Sigmoid colon (tissue), 3 donors: ENCODE data around the gene ASXL1.

Experiments
- POLR2A ChIP-seq, 2 donors: fragments of 450-650 bp; IDR thresholded peaks; one replicate each; pipeline ENCODE4 v1.6.1; 2016; ENCODE audit warnings: antibody characterized with exemption in 2 of 2, mild to moderate bottlenecking in 2 of 2, moderate library complexity in 2 of 2
- TF ChIP-seq, protein P1 (sequence below), 4 experiments: fragments of 450-650 bp in 3 of 4; fragments of 200-600 bp in 1 of 4; IDR thresholded peaks; one replicate each; pipeline ENCODE4 v1.5.1; 2016 to 2019; ENCODE audit warnings: antibody characterized with exemption in 4 of 4, mild to moderate bottlenecking in 3 of 4, moderate library complexity in 2 of 4

DNA sequence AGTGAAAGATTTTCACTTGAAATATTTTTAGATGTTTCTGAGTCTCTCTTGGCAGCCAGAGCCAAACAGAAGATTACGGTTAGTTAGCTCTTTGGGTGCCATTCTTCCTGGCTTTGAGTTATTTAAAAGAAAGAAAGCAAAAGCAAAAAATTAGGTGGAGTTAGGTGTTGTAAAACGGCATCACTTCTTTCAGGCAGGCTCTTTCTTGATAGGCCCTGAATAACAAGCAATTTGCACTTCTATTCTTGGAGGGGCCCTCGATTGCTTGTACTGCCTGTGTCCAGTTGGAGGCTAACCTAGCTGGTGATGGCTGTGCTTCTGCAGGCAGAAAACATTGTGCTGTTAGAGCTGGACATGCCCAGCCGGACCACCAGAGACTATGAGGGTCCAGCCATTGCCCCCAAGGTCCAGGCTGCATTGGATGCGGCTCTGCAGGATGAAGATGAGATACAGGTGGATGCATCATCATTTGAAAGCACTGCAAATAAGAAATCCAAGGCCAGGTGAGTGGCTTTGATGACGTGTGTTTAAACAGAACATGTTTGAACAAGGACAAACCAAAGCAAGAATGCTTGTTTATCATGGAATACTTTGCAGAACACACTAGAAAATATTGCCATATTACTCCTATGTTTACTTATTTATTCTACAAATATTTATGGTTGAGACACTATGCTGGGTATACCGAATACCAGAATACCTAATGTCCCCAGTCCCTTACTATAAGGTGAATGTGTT is 28.1 kb upstream of the ASXL1 start:
- no peak for TF ChIP-seq POLR2A (IDR thresholded peaks at IDR 0.05)
- TF ChIP-seq, protein P1, sequence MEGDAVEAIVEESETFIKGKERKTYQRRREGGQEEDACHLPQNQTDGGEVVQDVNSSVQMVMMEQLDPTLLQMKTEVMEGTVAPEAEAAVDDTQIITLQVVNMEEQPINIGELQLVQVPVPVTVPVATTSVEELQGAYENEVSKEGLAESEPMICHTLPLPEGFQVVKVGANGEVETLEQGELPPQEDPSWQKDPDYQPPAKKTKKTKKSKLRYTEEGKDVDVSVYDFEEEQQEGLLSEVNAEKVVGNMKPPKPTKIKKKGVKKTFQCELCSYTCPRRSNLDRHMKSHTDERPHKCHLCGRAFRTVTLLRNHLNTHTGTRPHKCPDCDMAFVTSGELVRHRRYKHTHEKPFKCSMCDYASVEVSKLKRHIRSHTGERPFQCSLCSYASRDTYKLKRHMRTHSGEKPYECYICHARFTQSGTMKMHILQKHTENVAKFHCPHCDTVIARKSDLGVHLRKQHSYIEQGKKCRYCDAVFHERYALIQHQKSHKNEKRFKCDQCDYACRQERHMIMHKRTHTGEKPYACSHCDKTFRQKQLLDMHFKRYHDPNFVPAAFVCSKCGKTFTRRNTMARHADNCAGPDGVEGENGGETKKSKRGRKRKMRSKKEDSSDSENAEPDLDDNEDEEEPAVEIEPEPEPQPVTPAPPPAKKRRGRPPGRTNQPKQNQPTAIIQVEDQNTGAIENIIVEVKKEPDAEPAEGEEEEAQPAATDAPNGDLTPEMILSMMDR (IDR thresholded peaks at IDR 0.05) = no peak
